HepG2 (cell line): Measurements from ENCODE around the gene MLX. TPM values are rescaled to one million over a fixed set of nuclear protein-coding genes. Genes with fewer than 3 reads are reported as not detected.
A peak's percentile ranks its signal among the peaks of the same experiment; 100 is the strongest.

Experiments used
- ARHGAP35 ChIP-seq: sonication (generic); formaldehyde crosslinking; IDR thresholded peaks from 2 replicates; pipeline ENCODE4 v1.9.0; 2022; ENCODE audit warnings: mild to moderate bottlenecking, inconsistent platforms, moderate library complexity, missing genetic modification reagents, borderline replicate concordance
- ETV5 ChIP-seq: IDR thresholded peaks from 2 replicates; pipeline ENCODE4 v1.6.1; 2018; ENCODE audit warnings: missing biosample characterization, missing genetic modification reagents, inconsistent platforms, borderline replicate concordance
- JUND ChIP-seq: sonication (generic); formaldehyde crosslinking; IDR thresholded peaks from 2 replicates; pipeline ENCODE4 v1.8.0; 2022; ENCODE audit warnings: mild to moderate bottlenecking, missing genetic modification reagents
- MXI1 ChIP-seq: IDR thresholded peaks from 3 replicates; pipeline ENCODE4 v1.6.1; 2012; ENCODE audit warnings: low read depth, low read length, inconsistent platforms, borderline replicate concordance
- RFXAP ChIP-seq: sonication (generic); formaldehyde crosslinking; IDR thresholded peaks from 2 replicates; pipeline ENCODE4 v1.4.0; 2020; ENCODE audit warnings: missing genetic modification reagents, borderline replicate concordance
- SIN3B ChIP-seq: fragments of 150-350 bp; IDR thresholded peaks from 2 replicates; pipeline ENCODE4 v1.6.1; 2014; ENCODE audit warnings: low read length
- SIX1 ChIP-seq: sonication (generic); formaldehyde crosslinking; IDR thresholded peaks from 2 replicates; pipeline ENCODE4 v1.4.0; 2020; ENCODE audit warnings: missing genetic modification reagents, borderline replicate concordance
- TAF15 ChIP-seq: fragments of 200-400 bp; formaldehyde crosslinking; IDR thresholded peaks from one replicate; pipeline ENCODE4 v1.6.1; 2018; ENCODE audit warnings: mild to moderate bottlenecking, low read depth, low read length; ENCODE audit not compliant: poor library complexity, severe bottlenecking
- ZNF264 ChIP-seq: sonication (generic); formaldehyde crosslinking; IDR thresholded peaks from 2 replicates; pipeline ENCODE4 v1.4.0; 2020; ENCODE audit warnings: missing genetic modification reagents
- ZNF570 ChIP-seq: sonication (generic); formaldehyde crosslinking; IDR thresholded peaks from 2 replicates; pipeline ENCODE4 v1.4.0; 2020; ENCODE audit warnings: mild to moderate bottlenecking, missing genetic modification reagents, borderline replicate concordance
- ZNF589 ChIP-seq: sonication (generic); formaldehyde crosslinking; conservative IDR thresholded peaks from 2 replicates; pipeline ENCODE4 v1.8.0; 2022; ENCODE audit warnings: mild to moderate bottlenecking, moderate library complexity, missing genetic modification reagents
- ZNF704 ChIP-seq: sonication (generic); formaldehyde crosslinking; IDR thresholded peaks from 2 replicates; pipeline ENCODE4 v1.8.1; 2023; ENCODE audit warnings: mild to moderate bottlenecking, inconsistent platforms, moderate library complexity, missing genetic modification reagents, borderline replicate concordance
- polyA plus RNA-seq, 8 experiments: library from polyadenylated mRNA; depleted of rRNA in 3 of 8; stranded (reverse) in 7 of 8; unstranded in 1 of 8; fragments of >200 nt; fragmentation: Illumina TruSeq in 4 of 8; extraction: Trizol in 4 of 8; gene quantifications; 2 replicates each; pipeline versions ENCODE4 v1.2.1 to v1.2.3, GENCODE V29; 2011 to 2016; ENCODE audit warnings: low read depth in 4 of 8, missing spikeins in 1 of 8, mixed read lengths in 1 of 8; ENCODE audit not compliant: insufficient read depth in 1 of 8
- total RNA-seq, 5 experiments: library from RNA; depleted of rRNA; stranded (reverse); fragments of >200 nt; fragmentation: Illumina TruSeq; extraction: Trizol; gene quantifications; 2 replicates each; pipeline ENCODE4 v1.2.3, GENCODE V29; 2016; ENCODE audit warnings: low read depth in 1 of 5
- TF ChIP-seq, protein P1 (sequence below): sonication (generic); formaldehyde crosslinking; IDR thresholded peaks from 2 replicates; pipeline ENCODE4 v1.5.1; 2020; ENCODE audit warnings: missing genetic modification reagents, mild to moderate bottlenecking, borderline replicate concordance
- TF ChIP-seq, protein P2 (sequence below): sonication (generic); formaldehyde crosslinking; IDR thresholded peaks from 2 replicates; pipeline ENCODE4 v1.9.0; 2022; ENCODE audit warnings: missing genetic modification reagents, mild to moderate bottlenecking, borderline replicate concordance
- TF ChIP-seq, protein P3 (sequence below): sonication (generic); formaldehyde crosslinking; IDR thresholded peaks from 2 replicates; pipeline ENCODE4 v1.4.0; 2020; ENCODE audit warnings: missing genetic modification reagents, borderline replicate concordance
- TF ChIP-seq, protein P4 (sequence below): sonication (generic); formaldehyde crosslinking; IDR thresholded peaks from 2 replicates; pipeline ENCODE4 v1.4.0; 2020; ENCODE audit warnings: missing genetic modification reagents, borderline replicate concordance

MLX gene
- total and polyA plus RNA-seq, 2 of the 13 experiments (the other 11 are each of a cell fraction or from before 2014, with no cell fraction given), result 38.9 to 74.4 TPM

DNA sequence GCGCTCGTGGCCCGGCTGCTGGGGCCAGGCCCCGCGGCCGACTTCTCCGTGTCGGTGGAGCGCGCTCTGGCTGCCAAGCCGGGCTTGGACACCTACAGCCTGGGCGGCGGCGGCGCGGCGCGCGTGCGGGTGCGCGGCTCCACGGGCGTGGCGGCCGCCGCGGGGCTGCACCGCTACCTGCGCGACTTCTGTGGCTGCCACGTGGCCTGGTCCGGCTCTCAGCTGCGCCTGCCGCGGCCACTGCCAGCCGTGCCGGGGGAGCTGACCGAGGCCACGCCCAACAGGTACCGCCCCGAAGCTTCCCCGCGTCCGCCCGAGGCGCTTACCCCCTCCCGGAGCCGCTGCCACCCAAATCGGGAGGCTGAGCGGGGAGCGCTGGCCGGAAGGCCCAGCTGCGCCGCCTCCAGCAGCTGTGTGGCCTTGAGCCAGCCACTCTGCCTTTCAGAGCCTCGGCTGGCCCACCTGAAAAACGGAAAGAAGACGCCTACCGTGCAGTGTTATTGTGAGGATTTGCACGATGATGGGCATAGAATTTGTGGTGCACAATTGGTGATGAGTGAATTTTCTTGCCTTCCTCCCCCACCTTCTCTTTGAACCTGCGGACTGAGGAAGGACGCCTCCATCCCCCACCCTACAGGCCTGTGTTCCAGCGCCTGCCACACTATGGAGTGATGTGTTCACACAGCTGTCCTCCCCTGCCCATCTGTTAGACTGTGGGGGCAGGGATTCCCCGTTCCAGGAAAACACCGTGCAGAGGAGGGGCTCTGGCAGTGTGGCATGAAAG is 30.3 kb upstream of the MLX start (continued):
- TF ChIP-seq, protein P1, sequence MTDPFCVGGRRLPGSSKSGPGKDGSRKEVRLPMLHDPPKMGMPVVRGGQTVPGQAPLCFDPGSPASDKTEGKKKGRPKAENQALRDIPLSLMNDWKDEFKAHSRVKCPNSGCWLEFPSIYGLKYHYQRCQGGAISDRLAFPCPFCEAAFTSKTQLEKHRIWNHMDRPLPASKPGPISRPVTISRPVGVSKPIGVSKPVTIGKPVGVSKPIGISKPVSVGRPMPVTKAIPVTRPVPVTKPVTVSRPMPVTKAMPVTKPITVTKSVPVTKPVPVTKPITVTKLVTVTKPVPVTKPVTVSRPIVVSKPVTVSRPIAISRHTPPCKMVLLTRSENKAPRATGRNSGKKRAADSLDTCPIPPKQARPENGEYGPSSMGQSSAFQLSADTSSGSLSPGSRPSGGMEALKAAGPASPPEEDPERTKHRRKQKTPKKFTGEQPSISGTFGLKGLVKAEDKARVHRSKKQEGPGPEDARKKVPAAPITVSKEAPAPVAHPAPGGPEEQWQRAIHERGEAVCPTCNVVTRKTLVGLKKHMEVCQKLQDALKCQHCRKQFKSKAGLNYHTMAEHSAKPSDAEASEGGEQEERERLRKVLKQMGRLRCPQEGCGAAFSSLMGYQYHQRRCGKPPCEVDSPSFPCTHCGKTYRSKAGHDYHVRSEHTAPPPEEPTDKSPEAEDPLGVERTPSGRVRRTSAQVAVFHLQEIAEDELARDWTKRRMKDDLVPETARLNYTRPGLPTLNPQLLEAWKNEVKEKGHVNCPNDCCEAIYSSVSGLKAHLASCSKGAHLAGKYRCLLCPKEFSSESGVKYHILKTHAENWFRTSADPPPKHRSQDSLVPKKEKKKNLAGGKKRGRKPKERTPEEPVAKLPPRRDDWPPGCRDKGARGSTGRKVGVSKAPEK (CRISPR knock-in tag), result no peak
- TF ChIP-seq SIX1 (CRISPR knock-in tag), result 0 out of 2 replicates have a peak, but pooled peaks have one; percentile 47
- peak; percentile 97 for TF ChIP-seq ETV5
- TF ChIP-seq ZNF589, result peak; percentile 59; the same call in 1 of the 2 replicates
- peak; percentile 37; the same call in 1 of the 2 replicates for TF ChIP-seq ZNF570 (CRISPR knock-in tag)
- TF ChIP-seq MXI1, result peak; percentile 94; the same call in 1 of the 3 replicates
- TF ChIP-seq, protein P2, sequence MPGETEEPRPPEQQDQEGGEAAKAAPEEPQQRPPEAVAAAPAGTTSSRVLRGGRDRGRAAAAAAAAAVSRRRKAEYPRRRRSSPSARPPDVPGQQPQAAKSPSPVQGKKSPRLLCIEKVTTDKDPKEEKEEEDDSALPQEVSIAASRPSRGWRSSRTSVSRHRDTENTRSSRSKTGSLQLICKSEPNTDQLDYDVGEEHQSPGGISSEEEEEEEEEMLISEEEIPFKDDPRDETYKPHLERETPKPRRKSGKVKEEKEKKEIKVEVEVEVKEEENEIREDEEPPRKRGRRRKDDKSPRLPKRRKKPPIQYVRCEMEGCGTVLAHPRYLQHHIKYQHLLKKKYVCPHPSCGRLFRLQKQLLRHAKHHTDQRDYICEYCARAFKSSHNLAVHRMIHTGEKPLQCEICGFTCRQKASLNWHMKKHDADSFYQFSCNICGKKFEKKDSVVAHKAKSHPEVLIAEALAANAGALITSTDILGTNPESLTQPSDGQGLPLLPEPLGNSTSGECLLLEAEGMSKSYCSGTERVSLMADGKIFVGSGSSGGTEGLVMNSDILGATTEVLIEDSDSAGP (CRISPR knock-in tag), result peak; percentile 93; the same call in 1 of the 2 replicates
- TF ChIP-seq, protein P3, sequence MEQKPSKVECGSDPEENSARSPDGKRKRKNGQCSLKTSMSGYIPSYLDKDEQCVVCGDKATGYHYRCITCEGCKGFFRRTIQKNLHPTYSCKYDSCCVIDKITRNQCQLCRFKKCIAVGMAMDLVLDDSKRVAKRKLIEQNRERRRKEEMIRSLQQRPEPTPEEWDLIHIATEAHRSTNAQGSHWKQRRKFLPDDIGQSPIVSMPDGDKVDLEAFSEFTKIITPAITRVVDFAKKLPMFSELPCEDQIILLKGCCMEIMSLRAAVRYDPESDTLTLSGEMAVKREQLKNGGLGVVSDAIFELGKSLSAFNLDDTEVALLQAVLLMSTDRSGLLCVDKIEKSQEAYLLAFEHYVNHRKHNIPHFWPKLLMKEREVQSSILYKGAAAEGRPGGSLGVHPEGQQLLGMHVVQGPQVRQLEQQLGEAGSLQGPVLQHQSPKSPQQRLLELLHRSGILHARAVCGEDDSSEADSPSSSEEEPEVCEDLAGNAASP, result peak; percentile 72
- TF ChIP-seq JUND (CRISPR knock-in tag), result peak; percentile 39; the same call in 1 of the 2 replicates
- TF ChIP-seq ZNF264, result peak; percentile 61; the same call in 1 of the 2 replicates
- TF ChIP-seq, protein P4, sequence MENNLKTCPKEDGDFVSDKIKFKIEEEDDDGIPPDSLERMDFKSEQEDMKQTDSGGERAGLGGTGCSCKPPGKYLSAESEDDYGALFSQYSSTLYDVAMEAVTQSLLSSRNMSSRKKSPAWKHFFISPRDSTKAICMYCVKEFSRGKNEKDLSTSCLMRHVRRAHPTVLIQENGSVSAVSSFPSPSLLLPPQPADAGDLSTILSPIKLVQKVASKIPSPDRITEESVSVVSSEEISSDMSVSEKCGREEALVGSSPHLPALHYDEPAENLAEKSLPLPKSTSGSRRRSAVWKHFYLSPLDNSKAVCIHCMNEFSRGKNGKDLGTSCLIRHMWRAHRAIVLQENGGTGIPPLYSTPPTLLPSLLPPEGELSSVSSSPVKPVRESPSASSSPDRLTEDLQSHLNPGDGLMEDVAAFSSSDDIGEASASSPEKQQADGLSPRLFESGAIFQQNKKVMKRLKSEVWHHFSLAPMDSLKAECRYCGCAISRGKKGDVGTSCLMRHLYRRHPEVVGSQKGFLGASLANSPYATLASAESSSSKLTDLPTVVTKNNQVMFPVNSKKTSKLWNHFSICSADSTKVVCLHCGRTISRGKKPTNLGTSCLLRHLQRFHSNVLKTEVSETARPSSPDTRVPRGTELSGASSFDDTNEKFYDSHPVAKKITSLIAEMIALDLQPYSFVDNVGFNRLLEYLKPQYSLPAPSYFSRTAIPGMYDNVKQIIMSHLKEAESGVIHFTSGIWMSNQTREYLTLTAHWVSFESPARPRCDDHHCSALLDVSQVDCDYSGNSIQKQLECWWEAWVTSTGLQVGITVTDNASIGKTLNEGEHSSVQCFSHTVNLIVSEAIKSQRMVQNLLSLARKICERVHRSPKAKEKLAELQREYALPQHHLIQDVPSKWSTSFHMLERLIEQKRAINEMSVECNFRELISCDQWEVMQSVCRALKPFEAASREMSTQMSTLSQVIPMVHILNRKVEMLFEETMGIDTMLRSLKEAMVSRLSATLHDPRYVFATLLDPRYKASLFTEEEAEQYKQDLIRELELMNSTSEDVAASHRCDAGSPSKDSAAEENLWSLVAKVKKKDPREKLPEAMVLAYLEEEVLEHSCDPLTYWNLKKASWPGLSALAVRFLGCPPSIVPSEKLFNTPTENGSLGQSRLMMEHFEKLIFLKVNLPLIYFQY (CRISPR knock-in tag), result no peak; the same call in 1 of the 2 replicates
- TF ChIP-seq RFXAP (CRISPR knock-in tag), result no peak; the same call in 1 of the 2 replicates
- TF ChIP-seq TAF15, result peak; percentile 27
- TF ChIP-seq SIN3B, result no peak
- TF ChIP-seq ZNF704 (CRISPR knock-in tag), result no peak
- peak; percentile 70; the same call in 1 of the 2 replicates for TF ChIP-seq ARHGAP35
